A549 (cell line): ENCODE data around the gene NFX1.

Experiments
- CEBPB ChIP-seq, 2 experiments: fragments of >200 bp in 1 of 2; sonication (Bioruptor Twin) in 1 of 2; formaldehyde crosslinking in 1 of 2; IDR thresholded peaks; 2 replicates each; pipeline ENCODE4 v1.6.1; 2012 to 2016
- CTCF ChIP-seq: fragments of >200 bp; sonication (Bioruptor Twin); formaldehyde crosslinking; IDR thresholded peaks from 3 replicates; pipeline ENCODE4 v1.5.1; 2016
- EP300 ChIP-seq, 2 experiments: fragments of >200 bp; sonication (Bioruptor Twin); formaldehyde crosslinking; IDR thresholded peaks; 2 replicates in 1 of 2; 3 replicates in 1 of 2; pipeline ENCODE4 v1.6.1; 2016 to 2017
- PHF8 ChIP-seq: fragments of 200-600 bp; sonication (generic); IDR thresholded peaks from 2 replicates; pipeline ENCODE4 v1.6.1; 2016; ENCODE audit warnings: low read depth, mild to moderate bottlenecking, antibody characterized with exemption, moderate library complexity, borderline replicate concordance
- POLR2A ChIP-seq: IDR thresholded peaks from 2 replicates; pipeline ENCODE4 v1.6.1; 2012; ENCODE audit warnings: mild to moderate bottlenecking, low read length
- RAD21 ChIP-seq, 2 experiments: fragments of >200 bp in 1 of 2; sonication (Bioruptor Twin) in 1 of 2; formaldehyde crosslinking in 1 of 2; IDR thresholded peaks in 1 of 2; conservative IDR thresholded peaks in 1 of 2; 2 replicates in 1 of 2; 3 replicates in 1 of 2; pipeline ENCODE4 v1.6.1; 2012 to 2018; ENCODE audit warnings: inconsistent platforms in 1 of 2
- REST ChIP-seq: fragments of 200-600 bp; sonication (generic); IDR thresholded peaks from 2 replicates; pipeline ENCODE4 v1.6.1; 2016; ENCODE audit warnings: antibody characterized with exemption, mild to moderate bottlenecking, moderate library complexity
- SMC3 ChIP-seq: fragments of >200 bp; sonication (Bioruptor Twin); formaldehyde crosslinking; IDR thresholded peaks from 3 replicates; pipeline ENCODE4 v1.6.1; 2018; ENCODE audit warnings: inconsistent platforms
- ZSCAN20 ChIP-seq: fragments of 250-450 bp; sonication (Bioruptor Pico); IDR thresholded peaks from 2 replicates; pipeline ENCODE4 v1.8.0; 2022; ENCODE audit warnings: mild to moderate bottlenecking, moderate library complexity

- TF ChIP-seq POLR2A = no peak
- TF ChIP-seq REST = no peak
- no peak for TF ChIP-seq SMC3
- no peak for TF ChIP-seq RAD21 (conservative IDR thresholded peaks at IDR 0.05 in 1 of 2, IDR thresholded peaks at IDR 0.05 in 1 of 2)
- no peak for TF ChIP-seq PHF8
- no peak for TF ChIP-seq CEBPB (IDR thresholded peaks at IDR 0.05)
- no peak for TF ChIP-seq ZSCAN20 (CRISPR knock-in tag)
- no peak for TF ChIP-seq CTCF
- TF ChIP-seq EP300 (IDR thresholded peaks at IDR 0.05) = no peak
Measured at GRCh38 chr9:33372900-33373299, 82.6 kb downstream of the NFX1 start.
